GM12878 (cell line): ENCODE results near the gene CAVIN1. TPM values are rescaled to one million over a fixed set of nuclear protein-coding genes. Genes with fewer than 3 reads are reported as not detected.

ENCODE experiments used
- BACH1 ChIP-seq: fragments of 450-650 bp; IDR thresholded peaks from 2 replicates; pipeline ENCODE4 v1.6.1; 2017; ENCODE audit warnings: mild to moderate bottlenecking, borderline replicate concordance
- CBX3 ChIP-seq: fragments of 200-600 bp; sonication (generic); IDR thresholded peaks from 2 replicates; pipeline ENCODE4 v1.6.1; 2016; ENCODE audit warnings: low read depth, borderline replicate concordance
- CBX5 ChIP-seq: sonication (generic); IDR thresholded peaks from 2 replicates; pipeline ENCODE4 v1.6.1; 2016; ENCODE audit warnings: low read depth, moderate library complexity, mild to moderate bottlenecking, inconsistent platforms
- CHD1 ChIP-seq: IDR thresholded peaks from 2 replicates; pipeline ENCODE4 v1.6.1; 2012; ENCODE audit warnings: low read depth, low read length, improper control_type of control experiment
- EP300 ChIP-seq, 2 experiments: fragments of 150-350 bp in 1 of 2; IDR thresholded peaks; 2 replicates each; pipeline ENCODE4 v1.6.1; 2011 to 2012; ENCODE audit warnings: low read depth in 2 of 2, low read length in 2 of 2, borderline replicate concordance in 1 of 2, improper control_type of control experiment in 1 of 2, inconsistent platforms in 1 of 2; ENCODE audit not compliant: control insufficient read depth in 1 of 2
- ESRRA ChIP-seq: IDR thresholded peaks from 2 replicates; pipeline ENCODE4 v1.6.1; 2012; ENCODE audit warnings: mild to moderate bottlenecking, low read length, improper control_type of control experiment
- HDAC6 ChIP-seq: fragments of 200-600 bp; sonication (generic); IDR thresholded peaks from one replicate; pipeline ENCODE4 v1.8.0; 2017; ENCODE audit warnings: antibody characterized with exemption; ENCODE audit not compliant: unreplicated experiment
- IKZF1 ChIP-seq: fragments of 450-650 bp; conservative IDR thresholded peaks from 2 replicates; pipeline ENCODE4 v1.6.1; 2017; ENCODE audit warnings: antibody characterized with exemption, mild to moderate bottlenecking
- MEF2B ChIP-seq: fragments of 450-650 bp; IDR thresholded peaks from 2 replicates; pipeline ENCODE4 v1.6.1; 2018; ENCODE audit warnings: mild to moderate bottlenecking, moderate library complexity; ENCODE audit not compliant: partially characterized antibody, poor library complexity, severe bottlenecking
- MYB ChIP-seq: fragments of 150-350 bp; IDR thresholded peaks from 2 replicates; pipeline ENCODE4 v1.6.1; 2014; ENCODE audit warnings: mild to moderate bottlenecking, low read depth, low read length, borderline replicate concordance
- NFYA ChIP-seq: IDR thresholded peaks from 2 replicates; pipeline ENCODE4 v1.6.1; 2011; ENCODE audit warnings: low read depth, mild to moderate bottlenecking, low read length, improper control_type of control experiment, borderline replicate concordance
- RB1 ChIP-seq: fragments of 450-650 bp; formaldehyde crosslinking; IDR thresholded peaks from 2 replicates; pipeline ENCODE4 v1.6.1; 2017; ENCODE audit warnings: mild to moderate bottlenecking, borderline replicate concordance
- RBBP5 ChIP-seq: fragments of 200-600 bp; sonication (generic); conservative IDR thresholded peaks from 2 replicates; pipeline ENCODE4 v1.6.1; 2016
- SIN3A ChIP-seq: IDR thresholded peaks from 2 replicates; pipeline ENCODE4 v1.6.1; 2012; ENCODE audit warnings: low read depth, low read length, improper control_type of control experiment
- STAT3 ChIP-seq: IDR thresholded peaks from 2 replicates; pipeline ENCODE4 v1.6.1; 2011; ENCODE audit warnings: low read depth, low read length, improper control_type of control experiment
- SUZ12 ChIP-seq: fragments of 200-600 bp; sonication (generic); IDR thresholded peaks from one replicate; pipeline ENCODE4 v1.6.1; 2018; ENCODE audit warnings: antibody characterized with exemption, mild to moderate bottlenecking; ENCODE audit not compliant: unreplicated experiment
- TBL1XR1 ChIP-seq: IDR thresholded peaks from 2 replicates; pipeline ENCODE4 v1.6.1; 2012; ENCODE audit warnings: low read depth, low read length, improper control_type of control experiment
- YBX1 ChIP-seq: fragments of 450-650 bp; IDR thresholded peaks from 2 replicates; pipeline ENCODE4 v1.6.1; 2016; ENCODE audit warnings: antibody characterized with exemption
- ZNF207 ChIP-seq: fragments of 450-650 bp; IDR thresholded peaks from 2 replicates; pipeline ENCODE4 v1.6.1; 2014; ENCODE audit warnings: antibody characterized with exemption, mild to moderate bottlenecking, borderline replicate concordance
- ZNF24 ChIP-seq: fragments of 450-650 bp; IDR thresholded peaks from 2 replicates; pipeline ENCODE4 v1.6.1; 2017; ENCODE audit warnings: antibody characterized with exemption, mild to moderate bottlenecking
- polyA plus RNA-seq, 11 experiments: library from polyadenylated mRNA; depleted of rRNA in 4 of 11; unstranded in 6 of 11; stranded (reverse) in 5 of 11; fragments of >200 nt; fragmentation: Nextera tagmentation in 4 of 11; fragmentation: Illumina TruSeq in 1 of 11; extraction: Ambion mirVana in 4 of 11; extraction: Trizol in 1 of 11; gene quantifications; 1 replicate in 1 of 11; 2 replicates in 10 of 11; pipeline versions ENCODE4 v1.2.1 to v1.2.3, GENCODE V29; 2011 to 2016; ENCODE audit warnings: inconsistent platforms in 2 of 11, missing spikeins in 2 of 11, low read depth in 1 of 11
- total RNA-seq, 4 experiments: library from RNA; depleted of rRNA in 3 of 4; stranded (reverse); fragments of >200 nt in 3 of 4; fragmentation: Illumina TruSeq in 1 of 4; extraction: Trizol in 1 of 4; gene quantifications; 2 replicates each; pipeline versions ENCODE4 v1.2.1 to v1.2.3, GENCODE V29; 2013 to 2021
- TF ChIP-seq, protein P1 (sequence below): fragments of 450-650 bp; IDR thresholded peaks from 2 replicates; pipeline ENCODE4 v1.6.1; 2017; ENCODE audit warnings: borderline replicate concordance
- TF ChIP-seq, protein P2 (sequence below): IDR thresholded peaks from 2 replicates; pipeline ENCODE4 v1.6.1; 2012; ENCODE audit warnings: low read depth, low read length, improper control_type of control experiment
- TF ChIP-seq, protein P3 (sequence below): fragments of 450-650 bp; IDR thresholded peaks from 2 replicates; pipeline ENCODE4 v1.6.1; 2017; ENCODE audit warnings: mild to moderate bottlenecking, moderate library complexity
- TF ChIP-seq, protein P4 (sequence below): IDR thresholded peaks from 2 replicates; pipeline ENCODE4 v1.6.1; 2011; ENCODE audit warnings: borderline replicate concordance, low read depth, mild to moderate bottlenecking, moderate library complexity, mixed read lengths, low read length; ENCODE audit not compliant: insufficient read depth; ENCODE audit errors: extremely low read length

CAVIN1 gene
- total and polyA plus RNA-seq, 10 of the 15 experiments (the other 5 are each of a cell fraction or from before 2014, with no cell fraction given), result 0.03 to 1.1 (median 0.37) TPM

DNA sequence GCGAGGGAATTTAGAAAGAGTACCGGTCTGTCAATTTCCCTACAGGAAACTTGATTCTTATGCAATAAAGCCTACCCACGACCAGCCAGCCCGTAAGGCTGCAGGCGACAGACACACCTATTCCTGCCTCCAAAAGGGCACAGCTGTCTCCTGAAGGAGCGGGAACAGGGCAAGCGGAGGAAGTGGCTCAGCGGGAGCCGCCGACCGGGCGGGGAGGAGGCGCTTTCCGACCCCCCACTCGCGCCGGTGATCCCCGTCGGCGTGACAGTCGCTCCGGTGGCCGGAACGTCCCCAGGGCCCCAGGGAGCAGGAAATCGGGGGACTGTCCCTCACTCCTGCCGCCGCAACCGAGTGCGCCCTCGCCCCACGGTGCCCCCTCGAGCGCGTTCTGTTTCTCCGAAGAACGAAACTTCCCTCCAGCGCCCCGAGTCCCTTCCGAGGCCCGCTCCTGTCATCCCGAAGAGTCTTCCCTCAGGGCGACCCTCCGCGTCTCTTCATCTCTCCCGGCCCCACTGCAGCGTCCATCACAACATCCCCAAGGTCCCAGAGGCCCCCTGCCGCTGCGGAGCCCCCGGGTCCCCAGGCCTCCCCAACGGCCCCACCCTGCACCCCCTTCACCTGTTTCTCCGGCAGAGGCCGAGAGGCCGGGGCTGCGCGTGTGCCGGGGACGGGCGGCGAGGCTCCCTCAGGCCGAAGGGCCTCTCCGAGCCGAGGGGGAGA, 35.2 kb downstream of the CAVIN1 start (continued):
- TF ChIP-seq SUZ12, result no peak
- TF ChIP-seq RBBP5, result no peak
- TF ChIP-seq EP300 (IDR thresholded peaks at IDR 0.05; ENCODE audit: borderline replicate concordance in 1 of 2, control insufficient read depth in 1 of 2, low read depth in 2 of 2, low read length in 2 of 2), result no peak
- peak; percentile 78; the same call in 1 of the 2 replicates for TF ChIP-seq IKZF1
- no peak for TF ChIP-seq SIN3A
- no peak for TF ChIP-seq ESRRA
- no peak for TF ChIP-seq ZNF207
- TF ChIP-seq, protein P1, sequence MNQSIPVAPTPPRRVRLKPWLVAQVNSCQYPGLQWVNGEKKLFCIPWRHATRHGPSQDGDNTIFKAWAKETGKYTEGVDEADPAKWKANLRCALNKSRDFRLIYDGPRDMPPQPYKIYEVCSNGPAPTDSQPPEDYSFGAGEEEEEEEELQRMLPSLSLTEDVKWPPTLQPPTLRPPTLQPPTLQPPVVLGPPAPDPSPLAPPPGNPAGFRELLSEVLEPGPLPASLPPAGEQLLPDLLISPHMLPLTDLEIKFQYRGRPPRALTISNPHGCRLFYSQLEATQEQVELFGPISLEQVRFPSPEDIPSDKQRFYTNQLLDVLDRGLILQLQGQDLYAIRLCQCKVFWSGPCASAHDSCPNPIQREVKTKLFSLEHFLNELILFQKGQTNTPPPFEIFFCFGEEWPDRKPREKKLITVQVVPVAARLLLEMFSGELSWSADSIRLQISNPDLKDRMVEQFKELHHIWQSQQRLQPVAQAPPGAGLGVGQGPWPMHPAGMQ, result no peak
- TF ChIP-seq TBL1XR1, result no peak
- TF ChIP-seq MYB, result no peak
- no peak for TF ChIP-seq RB1
- TF ChIP-seq, protein P2, sequence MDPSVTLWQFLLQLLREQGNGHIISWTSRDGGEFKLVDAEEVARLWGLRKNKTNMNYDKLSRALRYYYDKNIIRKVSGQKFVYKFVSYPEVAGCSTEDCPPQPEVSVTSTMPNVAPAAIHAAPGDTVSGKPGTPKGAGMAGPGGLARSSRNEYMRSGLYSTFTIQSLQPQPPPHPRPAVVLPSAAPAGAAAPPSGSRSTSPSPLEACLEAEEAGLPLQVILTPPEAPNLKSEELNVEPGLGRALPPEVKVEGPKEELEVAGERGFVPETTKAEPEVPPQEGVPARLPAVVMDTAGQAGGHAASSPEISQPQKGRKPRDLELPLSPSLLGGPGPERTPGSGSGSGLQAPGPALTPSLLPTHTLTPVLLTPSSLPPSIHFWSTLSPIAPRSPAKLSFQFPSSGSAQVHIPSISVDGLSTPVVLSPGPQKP, result no peak
- 0 out of 2 replicates have a peak, but pooled peaks have one; percentile 39 for TF ChIP-seq BACH1
- no peak for TF ChIP-seq CBX3
- TF ChIP-seq, protein P3, sequence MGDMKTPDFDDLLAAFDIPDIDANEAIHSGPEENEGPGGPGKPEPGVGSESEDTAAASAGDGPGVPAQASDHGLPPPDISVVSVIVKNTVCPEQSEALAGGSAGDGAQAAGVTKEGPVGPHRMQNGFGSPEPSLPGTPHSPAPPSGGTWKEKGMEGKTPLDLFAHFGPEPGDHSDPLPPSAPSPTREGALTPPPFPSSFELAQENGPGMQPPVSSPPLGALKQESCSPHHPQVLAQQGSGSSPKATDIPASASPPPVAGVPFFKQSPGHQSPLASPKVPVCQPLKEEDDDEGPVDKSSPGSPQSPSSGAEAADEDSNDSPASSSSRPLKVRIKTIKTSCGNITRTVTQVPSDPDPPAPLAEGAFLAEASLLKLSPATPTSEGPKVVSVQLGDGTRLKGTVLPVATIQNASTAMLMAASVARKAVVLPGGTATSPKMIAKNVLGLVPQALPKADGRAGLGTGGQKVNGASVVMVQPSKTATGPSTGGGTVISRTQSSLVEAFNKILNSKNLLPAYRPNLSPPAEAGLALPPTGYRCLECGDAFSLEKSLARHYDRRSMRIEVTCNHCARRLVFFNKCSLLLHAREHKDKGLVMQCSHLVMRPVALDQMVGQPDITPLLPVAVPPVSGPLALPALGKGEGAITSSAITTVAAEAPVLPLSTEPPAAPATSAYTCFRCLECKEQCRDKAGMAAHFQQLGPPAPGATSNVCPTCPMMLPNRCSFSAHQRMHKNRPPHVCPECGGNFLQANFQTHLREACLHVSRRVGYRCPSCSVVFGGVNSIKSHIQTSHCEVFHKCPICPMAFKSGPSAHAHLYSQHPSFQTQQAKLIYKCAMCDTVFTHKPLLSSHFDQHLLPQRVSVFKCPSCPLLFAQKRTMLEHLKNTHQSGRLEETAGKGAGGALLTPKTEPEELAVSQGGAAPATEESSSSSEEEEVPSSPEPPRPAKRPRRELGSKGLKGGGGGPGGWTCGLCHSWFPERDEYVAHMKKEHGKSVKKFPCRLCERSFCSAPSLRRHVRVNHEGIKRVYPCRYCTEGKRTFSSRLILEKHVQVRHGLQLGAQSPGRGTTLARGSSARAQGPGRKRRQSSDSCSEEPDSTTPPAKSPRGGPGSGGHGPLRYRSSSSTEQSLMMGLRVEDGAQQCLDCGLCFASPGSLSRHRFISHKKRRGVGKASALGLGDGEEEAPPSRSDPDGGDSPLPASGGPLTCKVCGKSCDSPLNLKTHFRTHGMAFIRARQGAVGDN, result no peak
- TF ChIP-seq NFYA, result no peak
- no peak for TF ChIP-seq STAT3
- no peak for TF ChIP-seq YBX1
- TF ChIP-seq HDAC6, result no peak
- peak; percentile 12 for TF ChIP-seq MEF2B
- TF ChIP-seq ZNF24, result no peak
- TF ChIP-seq CBX5, result no peak
- TF ChIP-seq, protein P4, sequence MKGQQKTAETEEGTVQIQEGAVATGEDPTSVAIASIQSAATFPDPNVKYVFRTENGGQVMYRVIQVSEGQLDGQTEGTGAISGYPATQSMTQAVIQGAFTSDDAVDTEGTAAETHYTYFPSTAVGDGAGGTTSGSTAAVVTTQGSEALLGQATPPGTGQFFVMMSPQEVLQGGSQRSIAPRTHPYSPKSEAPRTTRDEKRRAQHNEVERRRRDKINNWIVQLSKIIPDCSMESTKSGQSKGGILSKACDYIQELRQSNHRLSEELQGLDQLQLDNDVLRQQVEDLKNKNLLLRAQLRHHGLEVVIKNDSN, result no peak
- 0 out of 2 replicates have a peak, but pooled peaks have one; percentile 5 for TF ChIP-seq CHD1
